K562 (cell line): ENCODE results near the gene ARHGAP42. TPM values are rescaled to one million over a fixed set of nuclear protein-coding genes. Genes with fewer than 3 reads are reported as not detected.

Source experiments
- ATAC-seq: fragments of 200-7000 bp; cut with Tn5 transposase; 3 replicates; pipeline ENCODE4 v1.9.1; 2020; ENCODE audit warnings: moderate library complexity
- BruUV-seq: library from RNA; stranded (reverse); fragments of 400-500 nt; replicated peaks from 2 replicates; lab custom pipeline; 2021; lab: Mats Ljungman, UMichigan
- CTCF ChIA-PET: fragments of 300-600 bp; formaldehyde crosslinking; extraction: SDS; loops from one replicate; lab custom pipeline; 2021; ENCODE audit warnings: low intra/inter-chr PET ratio; lab: Yijun Ruan, JAX
- POLR2A ChIA-PET: fragments of 300-600, 350-650 bp; sonication (Branson Sonifier 250); formaldehyde crosslinking; extraction: SDS; loops from one replicate; lab custom pipeline; 2021; ENCODE audit warnings: antibody characterized with exemption, inconsistent platforms; lab: Yijun Ruan, JAX
- DNase-seq, 4 experiments: peaks; one replicate each; pipeline versions ENCODE4 v3.0.0 to v3.0.0-alpha.2; 2011 to 2018; ENCODE audit warnings: low spot score in 3 of 4, mixed read lengths in 3 of 4; ENCODE audit errors: extremely low read depth in 1 of 4
- FAIRE-seq: peaks from 2 replicates; lab custom pipeline; 2011; peaks lifted over from hg19 to GRCh38; lab: Jason Lieb, UNC
- H2AFZ ChIP-seq: 2 replicates; pipeline ENCODE4 v1.6.0; 2011; ENCODE audit warnings: low read depth, low read length, control low read depth, inconsistent platforms
- H3K27ac ChIP-seq: fragments of 200-600 bp; 3 replicates; pipeline ENCODE4 v1.8.0; 2011; ENCODE audit warnings: low read depth, mild to moderate bottlenecking, control low read depth, inconsistent platforms, low read length, moderate library complexity, mixed read lengths; ENCODE audit errors: extremely low read depth
- H3K27me3 ChIP-seq, 2 experiments: fragments of 300-600 bp in 1 of 2; 2 replicates in 1 of 2; 3 replicates in 1 of 2; pipeline versions ENCODE4 v1.6.0 to v1.8.0; 2011; ENCODE audit warnings: inconsistent platforms in 2 of 2, low read length in 2 of 2, mild to moderate bottlenecking in 1 of 2, mixed read lengths in 1 of 2, moderate library complexity in 1 of 2; ENCODE audit not compliant: control insufficient read depth in 2 of 2, insufficient read depth in 2 of 2
- H3K36me3 ChIP-seq: fragments of 300-600 bp; 3 replicates; pipeline ENCODE4 v1.8.0; 2011; ENCODE audit warnings: mild to moderate bottlenecking, low read length, inconsistent platforms; ENCODE audit not compliant: control insufficient read depth, insufficient read depth
- H3K4me1 ChIP-seq, 2 experiments: fragments of 200-600 bp in 1 of 2; replicated peaks in 1 of 2; 2 replicates in 1 of 2; 3 replicates in 1 of 2; pipeline versions ENCODE4 v1.5.1 to v1.8.0; 2011; ENCODE audit warnings: inconsistent platforms in 2 of 2, low read length in 2 of 2, mild to moderate bottlenecking in 1 of 2, mixed read lengths in 1 of 2, moderate library complexity in 1 of 2; ENCODE audit not compliant: control insufficient read depth in 2 of 2, insufficient read depth in 2 of 2
- H3K4me2 ChIP-seq: 2 replicates; pipeline ENCODE4 v1.6.1; 2011; ENCODE audit warnings: low read length, control low read depth, inconsistent platforms, mixed read lengths; ENCODE audit not compliant: insufficient read depth
- H3K4me3 ChIP-seq: fragments of 200-600 bp; sonication (generic), shearing (Covaris generic); 2 replicates; pipeline ENCODE4 v1.5.1; 2016; ENCODE audit warnings: control low read depth, inconsistent platforms
- H3K79me2 ChIP-seq: fragments of 200-600 bp; 3 replicates; pipeline ENCODE4 v1.8.0; 2011; ENCODE audit warnings: low read length, inconsistent platforms; ENCODE audit not compliant: control insufficient read depth, insufficient read depth
- H3K9ac ChIP-seq, 2 experiments: 2 replicates each; pipeline versions ENCODE4 v1.6.0 to v1.6.1; 2011; ENCODE audit warnings: low read depth in 2 of 2, low read length in 2 of 2, control low read depth in 1 of 2, inconsistent platforms in 1 of 2, mild to moderate bottlenecking in 1 of 2, mixed read lengths in 1 of 2; ENCODE audit not compliant: insufficient read depth in 1 of 2
- H3K9me1 ChIP-seq: one replicate; pipeline ENCODE4 v1.6.0; 2011; ENCODE audit warnings: inconsistent platforms, mild to moderate bottlenecking, low read length, moderate library complexity; ENCODE audit not compliant: control insufficient read depth, insufficient read depth
- H3K9me3 ChIP-seq: replicated peaks from 2 replicates; pipeline ENCODE4 v1.5.1; 2011; ENCODE audit warnings: low read depth, low read length, inconsistent platforms; ENCODE audit not compliant: control insufficient read depth, insufficient read depth
- H4K20me1 ChIP-seq: replicated peaks from 2 replicates; pipeline ENCODE4 v1.6.1; 2011; ENCODE audit warnings: low read length, inconsistent platforms, mixed read lengths; ENCODE audit not compliant: control insufficient read depth, insufficient read depth
- CTCF ChIP-seq, 3 experiments: IDR thresholded peaks in 2 of 3; conservative IDR thresholded peaks in 1 of 3; 2 replicates each; pipeline ENCODE4 v1.5.1; 2011 to 2012; ENCODE audit warnings: low read length in 3 of 3, mild to moderate bottlenecking in 3 of 3, control low read depth in 2 of 3, improper control_type of control experiment in 1 of 3, inconsistent platforms in 1 of 3, low read depth in 1 of 3, mixed read lengths in 1 of 3, moderate library complexity in 1 of 3; ENCODE audit not compliant: insufficient read depth in 2 of 3
- DLX4 ChIP-seq: fragments of 250-450 bp; sonication (Bioruptor Pico); IDR thresholded peaks from 2 replicates; pipeline ENCODE4 v1.6.1; 2021; ENCODE audit warnings: mild to moderate bottlenecking
- FOSL1 ChIP-seq: fragments of 200-800 bp; sonication (Bioruptor generic); conservative IDR thresholded peaks from 2 replicates; pipeline ENCODE4 v1.6.1; 2016; ENCODE audit warnings: missing genetic modification characterization, missing compliant biosample characterization
- MCM3 ChIP-seq: fragments of 450-650 bp; IDR thresholded peaks from 2 replicates; pipeline ENCODE4 v1.6.1; 2016
- MTA1 ChIP-seq: fragments of 450-650 bp; IDR thresholded peaks from 2 replicates; pipeline ENCODE4 v1.6.1; 2017; ENCODE audit warnings: borderline replicate concordance
- NFE2 ChIP-seq: IDR thresholded peaks from 2 replicates; pipeline ENCODE4 v1.6.1; 2014; ENCODE audit warnings: antibody characterized with exemption, low read depth
- RBM22 ChIP-seq: fragments of 200-400 bp; formaldehyde crosslinking; IDR thresholded peaks from 2 replicates; pipeline ENCODE4 v1.6.1; 2018; ENCODE audit warnings: low read length, low read depth; ENCODE audit not compliant: poor library complexity, severe bottlenecking
- TBL1XR1 ChIP-seq, 2 experiments: IDR thresholded peaks; 2 replicates each; pipeline ENCODE4 v1.6.1; 2012; ENCODE audit warnings: improper control_type of control experiment in 2 of 2, low read length in 2 of 2, mild to moderate bottlenecking in 1 of 2
- ZFP30 ChIP-seq: fragments of 250-450 bp; sonication (Bioruptor Pico); IDR thresholded peaks from 2 replicates; pipeline ENCODE4 v1.8.0; 2022; ENCODE audit warnings: moderate library complexity, mild to moderate bottlenecking, inconsistent platforms, borderline replicate concordance
- WGBS: fragments of 100-300 bp; shearing (Covaris generic); methylation state at CpG from one replicate; pipeline ENCODE4 v1.1.6; 2016; ENCODE audit warnings: low coverage, mixed read lengths; ENCODE audit not compliant: insufficient coverage; ENCODE audit errors: missing lambda C conversion rate; 5-methylcytosine and 5-hydroxymethylcytosine counted together
- in situ Hi-C: fragments of 300-500 bp; cut with MboI; formaldehyde crosslinking; loops from 4 replicates; pipeline ENCODE4 v1.15.0; 2018; ENCODE audit warnings: inconsistent platforms, mixed read lengths
- intact Hi-C: fragments of 100-400 bp; cut with micrococcal nuclease; formaldehyde crosslinking; loops from 2 replicates; pipeline ENCODE4 v1.14.2; 2022
- polyA plus RNA-seq, 8 experiments: library from polyadenylated mRNA; depleted of rRNA in 4 of 8; stranded (reverse) in 5 of 8; unstranded in 3 of 8; fragments of >200 nt; fragmentation: Nextera tagmentation in 2 of 8; fragmentation: Illumina TruSeq in 1 of 8; extraction: Ambion mirVana in 2 of 8; extraction: Trizol in 1 of 8; gene quantifications; 2 replicates each; pipeline versions ENCODE4 v1.2.1 to v1.2.3, GENCODE V29; 2011 to 2014; ENCODE audit warnings: inconsistent platforms in 1 of 8, missing spikeins in 1 of 8
- total RNA-seq, 7 experiments: library from RNA; depleted of rRNA in 6 of 7; stranded (reverse); fragments of >200 nt in 6 of 7; fragmentation: Illumina TruSeq in 2 of 7; extraction: Trizol in 2 of 7; gene quantifications; 2 replicates each; pipeline versions ENCODE4 v1.2.1 to v1.2.3, GENCODE V29; 2011 to 2021; ENCODE audit warnings: low replicate concordance in 1 of 7

The ARHGAP42 gene
- total and polyA plus RNA-seq, 9 of the 15 experiments (the other 6 are each of a cell fraction or from before 2014, with no cell fraction given) = 0.95 to 6.1 (median 2.4) TPM

- TF ChIP-seq CTCF (IDR thresholded peaks at IDR 0.05 in 2 of 3, conservative IDR thresholded peaks at IDR 0.05 in 1 of 3; ENCODE audit: insufficient read depth in 2 of 3, low read depth in 1 of 3, low read length in 3 of 3) (no peak), DLX4 (CRISPR knock-in tag) (no peak), MTA1 (no peak), MCM3 (no peak), ZFP30 (CRISPR knock-in tag) (no peak)
Measured at GRCh38 chr11:100675115-100675650, 11.9 kb upstream of the ARHGAP42 start (continued).

- in situ Hi-C loops (no loop called here), intact Hi-C loops (no loop called here)
Measured at GRCh38 chr11:100676901-100677300, 10.2 kb upstream of the ARHGAP42 start.

More at GRCh38 chr11:100676901-100677300, 10.2 kb upstream of the ARHGAP42 start:
- Histone ChIP-seq H3K27me3 (no peaks in the 10 kb centered on the region), H3K9me3 (no peaks in the 10 kb centered on the region), H2AFZ (no peak overlapping the region), H3K27ac (no peak overlapping the region), H3K36me3 (no peaks in the 10 kb centered on the region), H3K4me1 (no peaks in the 10 kb centered on the region; a peak in 2 of 5 replicates), H3K79me2 (no peaks in the 10 kb centered on the region), H4K20me1 (no peaks in the 10 kb centered on the region), H3K9me1 (no peaks in the 10 kb centered on the region), H3K4me3 (no peak overlapping the region), H3K9ac (no peak overlapping the region)
- no TSS peak for BruUV-seq
- FAIRE-seq = no peak
- CTCF ChIA-PET = no interaction called here
- no peak for ATAC-seq
- WGBS = 12% methylated on average over 4 of the region's 4 CpGs
- TF ChIP-seq RBM22 (no peak), TBL1XR1 (IDR thresholded peaks at IDR 0.05; ENCODE audit: low read length in 2 of 2) (no peak), FOSL1 (tag) (peak; percentile 38; the same call in 1 of the 2 replicates), NFE2 (0 out of 2 replicates have a peak, but pooled peaks have one; percentile 26)
- TF ChIP-seq, all 486 proteins: peak for 2
- H3K4me2 ChIP-seq = no peak overlapping the region
- no peak for DNase-seq
- POLR2A ChIA-PET = no interaction called here
